ENCODE data around the gene PIGO. TPM values are rescaled to one million over a fixed set of nuclear protein-coding genes. Genes with fewer than 3 reads are reported as not detected.

PIGO gene
- total and polyA plus RNA-seq, 2 of the 4 experiments (the other 2 are of a cell fraction) = 9.3 to 18.2 TPM

DNA sequence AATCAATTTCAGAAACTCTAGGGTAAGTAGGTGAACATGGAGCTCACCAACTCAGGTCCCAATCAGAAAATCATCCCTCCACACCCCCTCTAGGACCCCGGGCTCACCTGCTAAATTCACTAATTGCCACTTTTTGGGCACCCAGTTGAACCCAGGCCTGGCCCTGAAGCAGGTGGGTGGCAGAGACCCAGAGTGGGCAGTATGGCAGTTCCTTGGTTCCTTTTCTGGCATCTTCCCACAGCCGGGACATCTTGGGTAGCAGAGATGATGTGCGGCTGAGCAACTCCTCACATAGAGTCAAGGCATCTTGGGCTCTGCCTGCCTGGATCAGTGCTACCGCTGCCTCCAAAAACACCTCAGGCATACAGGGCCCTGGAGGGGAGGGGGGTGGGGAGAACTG lies 21.0 kb downstream of the PIGO start:
- ChIA-PET POLR2A (ENCODE audit: unreplicated experiment) (no interaction called here), CTCF (no interaction called here)
- dilution Hi-C loops (cut with HindIII; ENCODE audit: low sequenced_read_pairs, unreplicated experiment) = no loop called here
- H4K91ac ChIP-seq (ENCODE audit: insufficient read depth, low read depth, low read length) = no peak overlapping the region
- DNase-seq (no peak), ATAC-seq (ENCODE audit: low read depth) (no peak)
- H2BK120ac ChIP-seq (ENCODE audit: low read depth, low read length) = no peak overlapping the region
- no peak overlapping the region for H4K5ac ChIP-seq (ENCODE audit: low read depth, low read length)
- in situ Hi-C loops (cut with MboI; ENCODE audit: low sequenced_read_pairs) = no loop called here
- peaks cover 9% of the 10 kb centered on the region for H3K4me1 ChIP-seq (ENCODE audit: control insufficient read depth, insufficient read depth, low read length)
- no peak overlapping the region for H3K4ac ChIP-seq (ENCODE audit: low read depth, low read length)
- peaks cover 21% of the 10 kb centered on the region for H4K20me1 ChIP-seq (ENCODE audit: insufficient read depth, low read length)
- no peak overlapping the region for H3K4me2 ChIP-seq (ENCODE audit: low read depth, low read length)
- no peak overlapping the region for H3K18ac ChIP-seq (ENCODE audit: low read depth, low read length)
- no peak overlapping the region for H2BK5ac ChIP-seq (ENCODE audit: low read depth, low read length, poor library complexity, severe bottlenecking)
- peaks cover 14 to 58% of the 10 kb centered on the region in 2 experiments; a peak in 3 of 4 replicates for H3K79me1 ChIP-seq (ENCODE audit: low read depth in 1 of 2, low read length in 2 of 2)
- no peak overlapping the region for H3K23ac ChIP-seq (ENCODE audit: low read depth, low read length)
- no peak overlapping the region for H3K4me3 ChIP-seq (ENCODE audit: insufficient read depth, low read depth, low read length)
- H3K27ac ChIP-seq (ENCODE audit: insufficient read depth, low read length) = no peak overlapping the region
- H3K9ac ChIP-seq (ENCODE audit: low read depth, low read length) = no peak overlapping the region
- no peak overlapping the region for H2BK20ac ChIP-seq (ENCODE audit: low read depth, low read length)
- WGBS, 2 experiments (ENCODE audit: extremely low coverage in 2 of 2, insufficient read length in 1 of 2) = 100% methylated on average over 1 of the region's 4 CpGs; no CpG with 5 or more reads in 1 of the 2 experiments
- no TSS peak for BruUV-seq (replicated peaks)
- H3K56ac ChIP-seq (ENCODE audit: extremely low read depth, insufficient read depth, low read length) = no peak overlapping the region
- peaks cover 19% of the 10 kb centered on the region for H3K9me1 ChIP-seq (ENCODE audit: insufficient read depth, low read length)
- intact Hi-C loops (cut with micrococcal nuclease) = loop anchor here (10.0 kb wide), 1 partner anchor 311 kb away; no protein-coding TSS in a partner anchor
- H3K14ac ChIP-seq (replicated peaks; ENCODE audit: low read depth, low read length) = no peak overlapping the region
- H2BK15ac ChIP-seq (ENCODE audit: low read depth, low read length) = no peak overlapping the region
- no peak overlapping the region for H4K8ac ChIP-seq (ENCODE audit: low read depth in 2 of 2, low read length in 2 of 2)
- H3K9me3 ChIP-seq (ENCODE audit: control insufficient read depth, insufficient read depth, low read length) = no peaks in the 10 kb centered on the region
- no peak overlapping the region for H2AFZ ChIP-seq (replicated peaks; ENCODE audit: low read length, poor library complexity)
- TF ChIP-seq MAFK (IDR thresholded peaks at IDR 0.05; ENCODE audit: low read depth, low read length) (no peak), FOS (IDR thresholded peaks at IDR 0.05; ENCODE audit: low read depth, low read length) (no peak), CHD1 (IDR thresholded peaks at IDR 0.05; ENCODE audit: low read depth, low read length) (no peak), CEBPB (IDR thresholded peaks at IDR 0.05; ENCODE audit: low read depth, low read length) (no peak), BHLHE40 (IDR thresholded peaks at IDR 0.05; ENCODE audit: low read depth, low read length) (no peak), NFE2L2 (IDR thresholded peaks at IDR 0.05; ENCODE audit: low read depth, low read length) (no peak)
- H2AK5ac ChIP-seq (ENCODE audit: low read depth, low read length) = no peak overlapping the region
- no peak overlapping the region for H2AK9ac ChIP-seq (replicated peaks; ENCODE audit: low read depth, low read length, poor library complexity)
- H3K27me3 ChIP-seq (ENCODE audit: control insufficient read depth, insufficient read depth, low read length) = no peaks in the 10 kb centered on the region
- no peaks in the 10 kb centered on the region; the same call in 1 of the 2 replicates for H3K36me3 ChIP-seq (ENCODE audit: control insufficient read depth, insufficient read depth, low read length)
